HCT116 (cell line): Measurements from ENCODE around the gene FLNB. TPM values are rescaled to one million over a fixed set of nuclear protein-coding genes. Genes with fewer than 3 reads are reported as not detected.

Experiments used
- ATAC-seq: fragments of 200-7000 bp; cut with Tn5 transposase; 2 replicates; pipeline ENCODE4 v1.9.1; 2020; ENCODE audit warnings: mild to moderate bottlenecking, moderate library complexity
- BruUV-seq: library from RNA; stranded (reverse); fragments of 400-500 nt; replicated peaks from 2 replicates; lab custom pipeline; 2021; lab: Mats Ljungman, UMichigan
- CTCF ChIA-PET: fragments of 300-600 bp; sonication (Branson Sonifier 250); formaldehyde crosslinking; loops from one replicate; lab custom pipeline; 2021; ENCODE audit warnings: antibody characterized with exemption; lab: Charles Lee
- POLR2A ChIA-PET: fragments of 300-600, 350-600 bp; sonication (Branson Sonifier 250); formaldehyde crosslinking; loops from one replicate; lab custom pipeline; 2021; ENCODE audit warnings: antibody characterized with exemption; lab: Charles Lee
- RAD21 ChIA-PET, 2 experiments: fragments of 300-600 bp; sonication (Branson Sonifier 250); formaldehyde crosslinking; loops; one replicate each; lab custom pipeline; 2023; ENCODE audit warnings: low total read pairs in 2 of 2; ENCODE audit not compliant: uncharacterized antibody in 2 of 2, unreplicated experiment in 2 of 2, low non-redundant PET in 1 of 2; lab: Charles Lee
- DNase-seq: peaks from one replicate; pipeline ENCODE4 v3.0.0-alpha.2; 2010; ENCODE audit warnings: low read depth, low spot score
- H2AFZ ChIP-seq: fragments of 200-600 bp; shearing (Covaris generic), sonication (generic); 2 replicates; pipeline ENCODE4 v1.6.1; 2017; ENCODE audit warnings: low read depth, mixed run types, mixed read lengths, antibody characterized with exemption, low read length; ENCODE audit not compliant: poor library complexity, severe bottlenecking
- H3K27ac ChIP-seq: 2 replicates; pipeline ENCODE4 v1.5.1; 2012; ENCODE audit warnings: low read depth, low read length
- H3K27me3 ChIP-seq: fragments of 200-600 bp; sonication (generic); 2 replicates; pipeline ENCODE4 v1.6.1; 2016; ENCODE audit warnings: mixed run types, low read length, mixed read lengths; ENCODE audit not compliant: insufficient read depth
- H3K36me3 ChIP-seq, 2 experiments: fragments of 200-500 bp in 1 of 2; fragments of 200-600 bp in 1 of 2; sonication (Bioruptor generic) in 1 of 2; sonication (generic) in 1 of 2; 2 replicates each; pipeline versions ENCODE4 v1.5.1 to v1.6.1; 2014 to 2016; ENCODE audit warnings: low read length in 2 of 2, inconsistent platforms in 1 of 2, mixed read lengths in 1 of 2, mixed run types in 1 of 2; ENCODE audit not compliant: insufficient read depth in 2 of 2, control insufficient read depth in 1 of 2
- H3K4me1 ChIP-seq, 2 experiments: fragments of 200-600 bp in 1 of 2; sonication (generic) in 1 of 2; 2 replicates each; pipeline versions ENCODE4 v1.5.1 to v1.6.1; 2012 to 2017; ENCODE audit warnings: low read length in 2 of 2, inconsistent platforms in 1 of 2, mild to moderate bottlenecking in 1 of 2, mixed read lengths in 1 of 2, mixed run types in 1 of 2, moderate library complexity in 1 of 2; ENCODE audit not compliant: insufficient read depth in 2 of 2, control insufficient read depth in 1 of 2
- H3K4me2 ChIP-seq: fragments of 200-600 bp; sonication (generic); 2 replicates; pipeline ENCODE4 v1.6.1; 2017; ENCODE audit warnings: mixed run types, low read length, mixed read lengths
- H3K4me3 ChIP-seq, 2 experiments: fragments of 200-600 bp in 1 of 2; sonication (generic) in 1 of 2; replicated peaks in 1 of 2; 2 replicates each; pipeline ENCODE4 v1.5.1; 2011 to 2016; ENCODE audit warnings: low read length in 2 of 2, control low read depth in 1 of 2, low read depth in 1 of 2, mild to moderate bottlenecking in 1 of 2, mixed read lengths in 1 of 2, mixed run types in 1 of 2
- H3K79me2 ChIP-seq: fragments of 200-600 bp; sonication (generic); 2 replicates; pipeline ENCODE4 v1.6.1; 2017; ENCODE audit warnings: mild to moderate bottlenecking, mixed run types, low read length, moderate library complexity, mixed read lengths; ENCODE audit not compliant: insufficient read depth
- H3K9ac ChIP-seq: fragments of 200-600 bp; sonication (generic); 2 replicates; pipeline ENCODE4 v1.6.1; 2016; ENCODE audit warnings: low read length, mixed read lengths
- H3K9me2 ChIP-seq: fragments of 200-600 bp; sonication (generic), shearing (Covaris generic); 2 replicates; pipeline ENCODE4 v1.6.1; 2017; ENCODE audit warnings: mixed run types, mild to moderate bottlenecking, moderate library complexity; ENCODE audit not compliant: insufficient read depth
- H3K9me3 ChIP-seq, 2 experiments: fragments of 200-500 bp in 1 of 2; fragments of 200-600 bp in 1 of 2; sonication (Bioruptor generic) in 1 of 2; sonication (generic) in 1 of 2; 2 replicates each; pipeline ENCODE4 v1.6.1; 2014 to 2017; ENCODE audit warnings: low read length in 2 of 2, mixed read lengths in 2 of 2, inconsistent platforms in 1 of 2, low read depth in 1 of 2, mild to moderate bottlenecking in 1 of 2, mixed run types in 1 of 2, moderate library complexity in 1 of 2; ENCODE audit not compliant: control insufficient read depth in 1 of 2, insufficient read depth in 1 of 2
- H4K20me1 ChIP-seq: fragments of 200-600 bp; sonication (generic), shearing (Covaris generic); 2 replicates; pipeline ENCODE4 v1.6.1; 2017; ENCODE audit warnings: mixed run types, mild to moderate bottlenecking, moderate library complexity; ENCODE audit not compliant: insufficient read depth
- CEBPB ChIP-seq: IDR thresholded peaks from 2 replicates; pipeline ENCODE4 v1.6.1; 2012; ENCODE audit warnings: low read depth
- EGR1 ChIP-seq: IDR thresholded peaks from 2 replicates; pipeline ENCODE4 v1.6.1; 2012; ENCODE audit warnings: low read depth
- EZH2phosphoT487 ChIP-seq: fragments of 200-600 bp; IDR thresholded peaks from 2 replicates; pipeline ENCODE4 v1.6.1; 2018; ENCODE audit warnings: antibody characterized with exemption, borderline replicate concordance
- RAD21 ChIP-seq: IDR thresholded peaks from 2 replicates; pipeline ENCODE4 v1.6.1; 2012; ENCODE audit warnings: low read depth, mild to moderate bottlenecking
- SIN3A ChIP-seq: IDR thresholded peaks from 2 replicates; pipeline ENCODE4 v1.6.1; 2012; ENCODE audit warnings: low read depth
- SRF ChIP-seq: IDR thresholded peaks from 2 replicates; pipeline ENCODE4 v1.6.1; 2012; ENCODE audit warnings: low read depth
- TCF7L2 ChIP-seq: IDR thresholded peaks from 2 replicates; pipeline ENCODE4 v1.7.0; 2011; ENCODE audit warnings: borderline replicate concordance, inconsistent platforms; ENCODE audit not compliant: insufficient read depth, insufficient read length; ENCODE audit errors: extremely low read depth
- ZNF274 ChIP-seq: fragments of 200-500 bp; sonication (Bioruptor generic); IDR thresholded peaks from 2 replicates; pipeline ENCODE4 v1.6.1; 2014; ENCODE audit warnings: mild to moderate bottlenecking, low read depth, low read length, inconsistent platforms
- intact Hi-C: fragments of 100-400 bp; cut with micrococcal nuclease; formaldehyde crosslinking; loops from 2 replicates; pipeline ENCODE4 v1.10.0; 2022
- total RNA-seq: library from RNA; stranded (reverse); gene quantifications from one replicate; pipeline ENCODE4 v1.2.1, GENCODE V29; 2021; ENCODE audit not compliant: unreplicated experiment
- TF ChIP-seq, protein P1 (sequence below): IDR thresholded peaks from 2 replicates; pipeline ENCODE4 v1.6.1; 2012
- TF ChIP-seq, protein P2 (sequence below): IDR thresholded peaks from 2 replicates; pipeline ENCODE4 v1.6.1; 2011; ENCODE audit warnings: mild to moderate bottlenecking, low read length, moderate library complexity; ENCODE audit not compliant: insufficient replicate concordance; ENCODE audit errors: extremely low read depth
- TF ChIP-seq, protein P3 (sequence below), 3 experiments: fragments of 200-600 bp in 1 of 3; sonication (generic) in 1 of 3; IDR thresholded peaks in 2 of 3; conservative IDR thresholded peaks in 1 of 3; 2 replicates each; pipeline ENCODE4 v1.5.1; 2012 to 2017; ENCODE audit warnings: low read depth in 2 of 3, low read length in 2 of 3, antibody characterized with exemption in 1 of 3, borderline replicate concordance in 1 of 3, control low read depth in 1 of 3, mild to moderate bottlenecking in 1 of 3, mixed read lengths in 1 of 3, mixed run types in 1 of 3, moderate library complexity in 1 of 3; ENCODE audit not compliant: insufficient read depth in 1 of 3
- TF ChIP-seq, protein P4 (sequence below): IDR thresholded peaks from 2 replicates; pipeline ENCODE4 v1.6.1; 2012

Gene FLNB
- total RNA-seq, 1 experiment from 2014 or later, result 116 TPM

DNA sequence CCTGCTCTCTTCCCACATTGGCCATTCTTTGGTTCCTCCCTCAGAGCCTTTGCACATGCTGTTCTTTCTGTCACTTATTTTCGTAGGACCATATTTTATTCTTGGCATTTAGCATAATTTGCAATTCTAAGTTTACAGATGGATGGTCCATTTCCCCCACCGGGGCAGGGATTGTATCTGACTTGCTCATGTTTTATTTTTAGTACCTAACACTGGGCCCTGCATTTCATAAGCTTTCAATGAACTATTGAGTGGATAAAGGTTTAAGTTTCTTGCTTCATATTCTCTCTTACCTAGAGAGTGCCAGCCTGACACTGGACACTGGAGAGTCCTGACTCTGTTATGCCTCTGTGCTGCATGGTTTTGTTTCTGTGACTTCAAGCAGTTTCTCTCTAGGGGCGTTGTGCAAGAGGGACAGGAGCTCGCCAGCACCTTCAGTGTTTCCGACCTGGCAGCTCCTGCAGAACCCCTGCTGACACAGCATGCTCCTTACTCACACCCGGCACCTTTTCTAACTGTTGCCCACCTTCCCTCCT is 87.4 kb downstream of the FLNB start:
- Histone ChIP-seq H2AFZ (no peak overlapping the region), H3K9me3 (no peaks in the 10 kb centered on the region), H3K9ac (no peak overlapping the region), H3K9me2 (no peaks in the 10 kb centered on the region), H3K36me3 (peaks cover 12 to 16% of the 10 kb centered on the region in 2 experiments; a peak in 3 of 4 replicates), H4K20me1 (no peaks in the 10 kb centered on the region), H3K4me3 (no peak overlapping the region), H3K79me2 (peaks cover 4% of the 10 kb centered on the region; the same call in 1 of the 2 replicates), H3K27ac (no peak overlapping the region), H3K4me1 (peaks cover 0 to 13% of the 10 kb centered on the region in 2 experiments; a peak in 2 of 4 replicates), H3K27me3 (no peaks in the 10 kb centered on the region), H3K4me2 (no peak overlapping the region)
- TF ChIP-seq EGR1 (no peak), SIN3A (no peak), ZNF274 (no peak), RAD21 (no peak), SRF (no peak), CEBPB (no peak), EZH2phosphoT487 (no peak), TCF7L2 (no peak)
- TF ChIP-seq, protein P1, sequence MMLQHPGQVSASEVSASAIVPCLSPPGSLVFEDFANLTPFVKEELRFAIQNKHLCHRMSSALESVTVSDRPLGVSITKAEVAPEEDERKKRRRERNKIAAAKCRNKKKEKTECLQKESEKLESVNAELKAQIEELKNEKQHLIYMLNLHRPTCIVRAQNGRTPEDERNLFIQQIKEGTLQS, result no peak
- TF ChIP-seq, protein P2, sequence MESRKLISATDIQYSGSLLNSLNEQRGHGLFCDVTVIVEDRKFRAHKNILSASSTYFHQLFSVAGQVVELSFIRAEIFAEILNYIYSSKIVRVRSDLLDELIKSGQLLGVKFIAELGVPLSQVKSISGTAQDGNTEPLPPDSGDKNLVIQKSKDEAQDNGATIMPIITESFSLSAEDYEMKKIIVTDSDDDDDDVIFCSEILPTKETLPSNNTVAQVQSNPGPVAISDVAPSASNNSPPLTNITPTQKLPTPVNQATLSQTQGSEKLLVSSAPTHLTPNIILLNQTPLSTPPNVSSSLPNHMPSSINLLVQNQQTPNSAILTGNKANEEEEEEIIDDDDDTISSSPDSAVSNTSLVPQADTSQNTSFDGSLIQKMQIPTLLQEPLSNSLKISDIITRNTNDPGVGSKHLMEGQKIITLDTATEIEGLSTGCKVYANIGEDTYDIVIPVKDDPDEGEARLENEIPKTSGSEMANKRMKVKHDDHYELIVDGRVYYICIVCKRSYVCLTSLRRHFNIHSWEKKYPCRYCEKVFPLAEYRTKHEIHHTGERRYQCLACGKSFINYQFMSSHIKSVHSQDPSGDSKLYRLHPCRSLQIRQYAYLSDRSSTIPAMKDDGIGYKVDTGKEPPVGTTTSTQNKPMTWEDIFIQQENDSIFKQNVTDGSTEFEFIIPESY, result no peak
- TF ChIP-seq, protein P3, sequence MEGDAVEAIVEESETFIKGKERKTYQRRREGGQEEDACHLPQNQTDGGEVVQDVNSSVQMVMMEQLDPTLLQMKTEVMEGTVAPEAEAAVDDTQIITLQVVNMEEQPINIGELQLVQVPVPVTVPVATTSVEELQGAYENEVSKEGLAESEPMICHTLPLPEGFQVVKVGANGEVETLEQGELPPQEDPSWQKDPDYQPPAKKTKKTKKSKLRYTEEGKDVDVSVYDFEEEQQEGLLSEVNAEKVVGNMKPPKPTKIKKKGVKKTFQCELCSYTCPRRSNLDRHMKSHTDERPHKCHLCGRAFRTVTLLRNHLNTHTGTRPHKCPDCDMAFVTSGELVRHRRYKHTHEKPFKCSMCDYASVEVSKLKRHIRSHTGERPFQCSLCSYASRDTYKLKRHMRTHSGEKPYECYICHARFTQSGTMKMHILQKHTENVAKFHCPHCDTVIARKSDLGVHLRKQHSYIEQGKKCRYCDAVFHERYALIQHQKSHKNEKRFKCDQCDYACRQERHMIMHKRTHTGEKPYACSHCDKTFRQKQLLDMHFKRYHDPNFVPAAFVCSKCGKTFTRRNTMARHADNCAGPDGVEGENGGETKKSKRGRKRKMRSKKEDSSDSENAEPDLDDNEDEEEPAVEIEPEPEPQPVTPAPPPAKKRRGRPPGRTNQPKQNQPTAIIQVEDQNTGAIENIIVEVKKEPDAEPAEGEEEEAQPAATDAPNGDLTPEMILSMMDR (IDR thresholded peaks at IDR 0.05 in 2 of 3, conservative IDR thresholded peaks at IDR 0.05 in 1 of 3; ENCODE audit: borderline replicate concordance in 1 of 3, insufficient read depth in 1 of 3, low read depth in 2 of 3, low read length in 2 of 3), result no peak
- TF ChIP-seq, protein P4, sequence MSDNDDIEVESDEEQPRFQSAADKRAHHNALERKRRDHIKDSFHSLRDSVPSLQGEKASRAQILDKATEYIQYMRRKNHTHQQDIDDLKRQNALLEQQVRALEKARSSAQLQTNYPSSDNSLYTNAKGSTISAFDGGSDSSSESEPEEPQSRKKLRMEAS, result no peak
- ChIA-PET RAD21 (no interaction called here), CTCF (no interaction called here), POLR2A (no interaction called here)
- intact Hi-C loops, result no loop called here
- DNase-seq (no peak), ATAC-seq (no peak)
- no TSS peak for BruUV-seq
